SK-N-SH (cell line): Measurements from ENCODE around the gene MAPK13. TPM values are rescaled to one million over a fixed set of nuclear protein-coding genes. Genes with fewer than 3 reads are reported as not detected.

ENCODE experiments used
- CTCF ChIA-PET: fragments of 300-600, 350-600 bp; formaldehyde crosslinking; extraction: SDS; loops from one replicate; lab custom pipeline; 2021; lab: Yijun Ruan, JAX
- POLR2A ChIA-PET: fragments of 350-600 bp; sonication (Branson Sonifier 250); formaldehyde crosslinking; extraction: SDS; loops from one replicate; lab custom pipeline; 2020; ENCODE audit warnings: antibody characterized with exemption, inconsistent platforms; lab: Yijun Ruan, JAX
- DNase-seq: peaks from one replicate; pipeline ENCODE4 v3.0.0; 2012
- H2AFZ ChIP-seq: fragments of 200-600 bp; sonication (generic); 2 replicates; pipeline ENCODE4 v1.8.1; 2016; ENCODE audit warnings: antibody characterized with exemption, mild to moderate bottlenecking, low read depth
- H3F3A ChIP-seq: fragments of 200-600 bp; sonication (generic); replicated peaks from 2 replicates; pipeline ENCODE3; 2016; ENCODE audit warnings: antibody characterized with exemption, mild to moderate bottlenecking; ENCODE audit not compliant: insufficient read depth
- H3K27ac ChIP-seq, 2 experiments: fragments of 200-500 bp in 1 of 2; fragments of 200-600 bp in 1 of 2; sonication (Bioruptor generic) in 1 of 2; sonication (generic), shearing (Covaris generic) in 1 of 2; 2 replicates each; pipeline versions ENCODE4 v1.5.1 to v1.6.1; 2014 to 2016; ENCODE audit warnings: low read depth in 2 of 2, inconsistent platforms in 1 of 2, low read length in 1 of 2, mild to moderate bottlenecking in 1 of 2, mixed read lengths in 1 of 2
- H3K27me3 ChIP-seq: fragments of 200-600 bp; sonication (generic), shearing (Covaris generic); 2 replicates; pipeline ENCODE4 v1.6.1; 2016; ENCODE audit warnings: mixed run types; ENCODE audit not compliant: insufficient read depth
- H3K36me3 ChIP-seq, 2 experiments: fragments of 200-500 bp in 1 of 2; fragments of 200-600 bp in 1 of 2; sonication (Bioruptor generic) in 1 of 2; sonication (generic) in 1 of 2; replicated peaks in 1 of 2; 2 replicates each; pipeline versions ENCODE3 to v1.5.1; 2014 to 2016; ENCODE audit warnings: low read length in 1 of 2, mild to moderate bottlenecking in 1 of 2; ENCODE audit not compliant: insufficient read depth in 2 of 2, control insufficient read depth in 1 of 2
- H3K4me1 ChIP-seq, 2 experiments: fragments of 200-500 bp in 1 of 2; fragments of 200-600 bp in 1 of 2; sonication (Bioruptor generic) in 1 of 2; sonication (generic), shearing (Covaris generic) in 1 of 2; 2 replicates each; pipeline versions ENCODE4 v1.5.1 to v1.6.1; 2014 to 2016; ENCODE audit warnings: low read depth in 1 of 2, low read length in 1 of 2, mixed run types in 1 of 2; ENCODE audit not compliant: insufficient read depth in 2 of 2, control insufficient read depth in 1 of 2
- H3K4me2 ChIP-seq: fragments of 200-600 bp; sonication (generic), shearing (Covaris generic); 2 replicates; pipeline ENCODE4 v1.6.1; 2017; ENCODE audit warnings: mixed run types
- H3K4me3 ChIP-seq, 2 experiments: fragments of 200-500 bp in 1 of 2; fragments of 200-600 bp in 1 of 2; sonication (Bioruptor generic) in 1 of 2; sonication (generic), shearing (Covaris generic) in 1 of 2; 2 replicates each; pipeline versions ENCODE4 v1.5.1 to v1.8.1; 2014 to 2016; ENCODE audit warnings: low read depth in 2 of 2, inconsistent platforms in 1 of 2, low read length in 1 of 2, mild to moderate bottlenecking in 1 of 2, mixed read lengths in 1 of 2, moderate library complexity in 1 of 2
- H3K79me2 ChIP-seq: fragments of 200-600 bp; sonication (generic); 2 replicates; pipeline ENCODE4 v1.8.1; 2017; ENCODE audit warnings: mild to moderate bottlenecking; ENCODE audit not compliant: insufficient read depth
- H3K9ac ChIP-seq: fragments of 200-600 bp; sonication (generic); 2 replicates; pipeline ENCODE4 v1.6.1; 2017; ENCODE audit warnings: mixed run types
- H3K9me2 ChIP-seq: fragments of 200-600 bp; sonication (generic); 2 replicates; pipeline ENCODE4 v1.6.1; 2017; ENCODE audit warnings: mixed run types
- H3K9me3 ChIP-seq: fragments of 200-600 bp; sonication (generic); 2 replicates; pipeline ENCODE4 v1.6.1; 2017; ENCODE audit warnings: mixed run types, mild to moderate bottlenecking, moderate library complexity
- H4K20me1 ChIP-seq: fragments of 200-600 bp; sonication (generic); 2 replicates; pipeline ENCODE4 v1.6.1; 2017; ENCODE audit warnings: mild to moderate bottlenecking, mixed run types; ENCODE audit not compliant: insufficient read depth
- ELF1 ChIP-seq: IDR thresholded peaks from 2 replicates; pipeline ENCODE4 v1.4.0; 2012
- EP300 ChIP-seq, 2 experiments: IDR thresholded peaks; 2 replicates each; pipeline versions ENCODE4 v1.4.0 to v1.6.1; 2012; ENCODE audit warnings: borderline replicate concordance in 1 of 2, low read depth in 1 of 2, low read length in 1 of 2
- EZH2phosphoT487 ChIP-seq: fragments of 200-600 bp; sonication (generic); IDR thresholded peaks from 2 replicates; pipeline ENCODE4 v1.6.1; 2017; ENCODE audit warnings: low read depth, mixed run types, mild to moderate bottlenecking, antibody characterized with exemption, moderate library complexity, borderline replicate concordance
- FOXM1 ChIP-seq: IDR thresholded peaks from 2 replicates; pipeline ENCODE4 v1.4.0; 2012; ENCODE audit warnings: low read depth, mild to moderate bottlenecking
- GATA2 ChIP-seq: sonication (generic); formaldehyde crosslinking; IDR thresholded peaks from 2 replicates; pipeline ENCODE4 v1.5.0; 2020; ENCODE audit warnings: mild to moderate bottlenecking, missing genetic modification reagents
- MAX ChIP-seq: IDR thresholded peaks from 2 replicates; pipeline ENCODE4 v1.4.0; 2012; ENCODE audit warnings: low read depth
- MXI1 ChIP-seq: IDR thresholded peaks from 2 replicates; pipeline ENCODE4 v1.6.1; 2012; ENCODE audit warnings: mild to moderate bottlenecking, low read depth, low read length, improper control_type of control experiment
- NFIC ChIP-seq: IDR thresholded peaks from 2 replicates; pipeline ENCODE4 v1.4.0; 2012; ENCODE audit warnings: borderline replicate concordance
- POLR2AphosphoS5 ChIP-seq: IDR thresholded peaks from 2 replicates; pipeline ENCODE4 v1.6.1; 2012; ENCODE audit warnings: low read depth, low read length
- RAD21 ChIP-seq: IDR thresholded peaks from 2 replicates; pipeline ENCODE4 v1.6.1; 2012; ENCODE audit warnings: mild to moderate bottlenecking, low read length
- RCOR1 ChIP-seq: fragments of 150-350 bp; IDR thresholded peaks from 2 replicates; pipeline ENCODE4 v1.6.1; 2017; ENCODE audit warnings: antibody characterized with exemption, low read length
- REST ChIP-seq: IDR thresholded peaks from 2 replicates; pipeline ENCODE4 v1.6.1; 2012; ENCODE audit warnings: mild to moderate bottlenecking, low read depth, low read length, moderate library complexity
- RXRA ChIP-seq: IDR thresholded peaks from 2 replicates; pipeline ENCODE4 v1.4.0; 2012; ENCODE audit warnings: low read depth, mild to moderate bottlenecking, borderline replicate concordance
- TCF12 ChIP-seq: IDR thresholded peaks from 2 replicates; pipeline ENCODE4 v1.4.0; 2012
- USF2 ChIP-seq: fragments of 150-350 bp; IDR thresholded peaks from 2 replicates; pipeline ENCODE4 v1.6.1; 2017; ENCODE audit warnings: antibody characterized with exemption, low read length, low read depth, borderline replicate concordance
- WGBS: methylation state at CpG from one replicate; pipeline ENCODE4 v1.1.6; 2017; ENCODE audit warnings: low lambda C conversion rate; 5-methylcytosine and 5-hydroxymethylcytosine counted together
- polyA plus RNA-seq, 3 experiments: library from polyadenylated mRNA; depleted of rRNA; stranded (reverse); fragments of >200 nt; gene quantifications; 2 replicates each; pipeline ENCODE4 v1.2.3, GENCODE V29; 2012

Gene MAPK13
- polyA plus RNA-seq, 1 of the 3 experiments (the other 2 are of a cell fraction): 2.3 TPM

- Histone ChIP-seq H3K27ac (no peak overlapping the region), H3K4me2 (no peak overlapping the region), H4K20me1 (no peaks in the 10 kb centered on the region), H3K4me1 (no peaks in the 10 kb centered on the region), H2AFZ (no peak overlapping the region), H3K9me3 (no peaks in the 10 kb centered on the region), H3K36me3 (no peaks in the 10 kb centered on the region), H3K27me3 (no peaks in the 10 kb centered on the region), H3K9ac (no peak overlapping the region), H3F3A (no peaks in the 10 kb centered on the region), H3K79me2 (no peaks in the 10 kb centered on the region), H3K9me2 (no peaks in the 10 kb centered on the region), H3K4me3 (no peak overlapping the region)
- 71% methylated on average over 2 of the region's 2 CpGs for WGBS
- ChIA-PET CTCF (interaction anchor here (1.0 kb wide), 1 partner anchor 30 kb away, joined by 4 read pairs; no protein-coding TSS in a partner anchor), POLR2A (no interaction called here)
- TF ChIP-seq USF2 (no peak), MAX (no peak), REST (no peak), EP300 (IDR thresholded peaks at IDR 0.05; ENCODE audit: borderline replicate concordance in 1 of 2, low read depth in 1 of 2, low read length in 1 of 2) (no peak), ELF1 (no peak), POLR2AphosphoS5 (no peak), NFIC (no peak), RXRA (no peak), FOXM1 (no peak), TCF12 (no peak), RAD21 (no peak), RCOR1 (no peak), MXI1 (no peak), GATA2 (no peak), EZH2phosphoT487 (no peak)
- DNase-seq: no peak
These were observed 39.0 kb downstream of the MAPK13 start for GRCh38 chr6:36169023-36170007.
